ENCODE data around the gene GALNTL6. TPM values are rescaled to one million over a fixed set of nuclear protein-coding genes. Genes with fewer than 3 reads are reported as not detected.
"Not testable (repeated sequence)": the region's sequence is repeated elsewhere in the genome, so short reads cannot be mapped to it uniquely, and the experiment has no call there.

Gene GALNTL6
- total RNA-seq, 4 donors from 2014 or later: 0.67 to 0.70 TPM; not detected in 2

DNA sequence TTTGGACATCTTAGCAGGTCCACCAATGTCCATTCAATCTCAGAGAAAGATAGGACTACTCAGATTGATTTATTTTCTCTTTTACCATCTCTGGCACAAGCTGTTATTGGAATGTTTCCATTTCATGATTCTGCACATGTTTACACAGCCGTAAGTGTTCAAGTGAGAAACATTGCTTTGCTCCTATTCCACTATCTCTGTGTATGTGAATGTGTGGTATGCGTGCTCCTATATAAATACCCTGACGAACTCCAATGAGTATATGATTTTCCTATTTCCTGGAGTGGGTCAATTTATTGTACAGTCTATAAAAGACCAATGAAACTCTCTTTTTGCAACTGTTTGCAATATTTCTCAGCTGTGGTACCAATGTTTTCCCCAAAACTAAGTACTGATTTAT is 1134.4 kb downstream of the GALNTL6 start:
- no peak overlapping the region for H3K27ac ChIP-seq
- no peaks in the 10 kb centered on the region for H3K4me1 ChIP-seq
- no peak for DNase-seq
- H3K4me3 ChIP-seq: no peak overlapping the region
- TF ChIP-seq, protein P1, sequence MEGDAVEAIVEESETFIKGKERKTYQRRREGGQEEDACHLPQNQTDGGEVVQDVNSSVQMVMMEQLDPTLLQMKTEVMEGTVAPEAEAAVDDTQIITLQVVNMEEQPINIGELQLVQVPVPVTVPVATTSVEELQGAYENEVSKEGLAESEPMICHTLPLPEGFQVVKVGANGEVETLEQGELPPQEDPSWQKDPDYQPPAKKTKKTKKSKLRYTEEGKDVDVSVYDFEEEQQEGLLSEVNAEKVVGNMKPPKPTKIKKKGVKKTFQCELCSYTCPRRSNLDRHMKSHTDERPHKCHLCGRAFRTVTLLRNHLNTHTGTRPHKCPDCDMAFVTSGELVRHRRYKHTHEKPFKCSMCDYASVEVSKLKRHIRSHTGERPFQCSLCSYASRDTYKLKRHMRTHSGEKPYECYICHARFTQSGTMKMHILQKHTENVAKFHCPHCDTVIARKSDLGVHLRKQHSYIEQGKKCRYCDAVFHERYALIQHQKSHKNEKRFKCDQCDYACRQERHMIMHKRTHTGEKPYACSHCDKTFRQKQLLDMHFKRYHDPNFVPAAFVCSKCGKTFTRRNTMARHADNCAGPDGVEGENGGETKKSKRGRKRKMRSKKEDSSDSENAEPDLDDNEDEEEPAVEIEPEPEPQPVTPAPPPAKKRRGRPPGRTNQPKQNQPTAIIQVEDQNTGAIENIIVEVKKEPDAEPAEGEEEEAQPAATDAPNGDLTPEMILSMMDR (IDR thresholded peaks at IDR 0.05): no peak
- TF ChIP-seq POLR2A (IDR thresholded peaks at IDR 0.05): no peak
- no peaks in the 10 kb centered on the region for H3K27me3 ChIP-seq
- H3K9me3 ChIP-seq: no peaks in the 10 kb centered on the region
- no peaks in the 10 kb centered on the region for H3K36me3 ChIP-seq

DNA sequence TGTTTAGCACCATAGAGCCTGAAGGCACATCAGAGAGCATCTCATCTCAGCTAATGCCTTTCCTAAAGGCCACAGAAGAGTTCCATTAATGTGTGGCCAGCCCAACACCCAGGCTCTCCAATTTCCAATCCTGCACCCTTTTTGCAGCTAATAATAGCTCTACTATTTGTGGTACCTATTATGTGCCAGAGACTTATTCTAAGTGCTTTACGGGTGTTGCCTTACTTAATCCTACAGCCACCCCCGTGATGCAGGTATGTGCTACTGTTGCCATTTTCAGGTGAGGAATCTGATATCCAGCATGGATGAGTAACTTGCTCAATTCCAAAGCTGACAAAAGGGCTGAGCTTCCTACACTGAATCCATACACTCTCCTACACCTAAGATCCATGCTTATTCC is 1137.8 kb downstream of the GALNTL6 start:
- Histone ChIP-seq H3K36me3 (no peaks in the 10 kb centered on the region), H3K9me3 (no peaks in the 10 kb centered on the region), H3K27ac (no peak overlapping the region), H3K4me1 (no peaks in the 10 kb centered on the region), H3K27me3 (no peaks in the 10 kb centered on the region), H3K4me3 (no peak overlapping the region)
- TF ChIP-seq, protein P1 (IDR thresholded peaks at IDR 0.05): no peak
- TF ChIP-seq POLR2A (IDR thresholded peaks at IDR 0.05): no peak
- DNase-seq: no peak

DNA sequence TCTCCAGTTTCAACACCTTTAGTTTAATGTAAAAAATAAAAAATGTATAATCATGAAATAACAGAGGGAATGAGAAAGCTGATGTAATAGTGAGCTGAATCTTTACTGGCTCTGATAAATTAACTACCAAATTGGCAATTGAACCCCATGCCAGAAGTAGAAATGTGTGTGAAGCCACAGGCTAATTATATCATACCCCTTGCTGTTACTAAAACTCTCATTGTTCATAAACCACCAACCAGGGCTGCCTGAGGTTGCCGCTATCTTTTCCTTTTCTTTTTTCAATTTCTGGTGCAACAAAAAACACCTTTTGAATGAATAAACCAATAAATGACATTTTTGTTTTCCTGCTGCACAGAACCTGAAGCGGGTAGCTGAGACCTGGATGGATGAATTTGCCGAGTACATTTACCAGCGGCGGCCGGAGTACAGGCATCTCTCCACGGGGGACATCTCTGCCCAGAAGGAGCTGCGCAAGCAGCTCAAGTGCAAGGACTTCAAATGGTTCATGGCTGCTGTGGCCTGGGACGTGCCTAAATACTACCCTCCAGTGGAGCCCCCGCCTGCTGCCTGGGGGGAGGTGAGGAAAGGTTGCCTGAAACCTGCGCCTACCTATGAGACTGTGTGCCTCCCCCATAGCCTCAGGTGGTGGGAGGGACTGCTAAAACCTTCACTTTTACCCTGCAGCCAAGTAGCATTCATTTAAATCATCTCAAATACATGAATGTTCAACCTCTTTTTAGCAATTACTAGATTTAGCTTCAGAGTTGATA is 1138.7 kb downstream of the GALNTL6 start:
- no peaks in the 10 kb centered on the region for H3K9me3 ChIP-seq
- TF ChIP-seq, protein P1 (IDR thresholded peaks at IDR 0.05): no peak
- no peak for TF ChIP-seq POLR2A (IDR thresholded peaks at IDR 0.05)

DNA sequence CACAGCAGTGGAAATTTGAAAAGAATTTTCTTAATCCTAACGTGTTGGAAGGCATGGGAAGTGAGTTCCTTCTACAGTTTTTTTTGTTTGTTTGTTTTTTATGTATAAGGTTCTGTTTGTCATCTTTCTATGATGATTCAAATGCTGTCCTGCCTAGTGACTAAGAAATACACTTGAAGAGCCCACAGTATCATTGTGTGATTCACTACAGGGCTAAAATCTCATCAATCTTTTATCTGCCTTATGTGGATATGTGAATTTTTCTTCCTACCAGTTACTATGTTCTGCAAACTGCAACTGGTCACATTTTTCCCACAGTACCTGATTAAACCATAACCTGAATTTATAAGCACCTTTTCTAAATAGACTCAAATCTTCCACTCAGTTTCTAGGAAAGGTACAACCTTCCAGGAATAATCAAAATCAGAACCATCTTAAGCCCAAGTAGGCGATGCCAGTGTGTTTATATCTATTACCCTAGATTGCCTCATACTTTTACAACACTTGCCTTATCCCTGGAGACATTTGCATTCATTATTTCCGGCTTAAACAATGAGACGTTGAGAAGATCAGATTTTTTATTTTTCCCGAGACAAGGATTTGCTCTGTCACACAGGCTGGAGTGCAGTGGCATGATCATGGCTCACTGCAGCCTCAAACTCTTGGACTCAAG is 1140.8 kb downstream of the GALNTL6 start:
- Histone ChIP-seq H3K27ac (no peak overlapping the region), H3K4me3 (no peak overlapping the region), H3K27me3 (no peaks in the 10 kb centered on the region), H3K4me1 (no peaks in the 10 kb centered on the region), H3K36me3 (no peaks in the 10 kb centered on the region), H3K9me3 (no peaks in the 10 kb centered on the region)
- TF ChIP-seq, protein P1 (IDR thresholded peaks at IDR 0.05): no peak
- TF ChIP-seq POLR2A (IDR thresholded peaks at IDR 0.05): no peak
- no peak for DNase-seq

More for the DNA sequence above, 1138.7 kb downstream of the GALNTL6 start:
- Histone ChIP-seq H3K4me1 (no peaks in the 10 kb centered on the region), H3K36me3 (no peaks in the 10 kb centered on the region), H3K4me3 (no peak overlapping the region), H3K27me3 (no peaks in the 10 kb centered on the region), H3K27ac (no peak overlapping the region)
- DNase-seq: no peak

DNA sequence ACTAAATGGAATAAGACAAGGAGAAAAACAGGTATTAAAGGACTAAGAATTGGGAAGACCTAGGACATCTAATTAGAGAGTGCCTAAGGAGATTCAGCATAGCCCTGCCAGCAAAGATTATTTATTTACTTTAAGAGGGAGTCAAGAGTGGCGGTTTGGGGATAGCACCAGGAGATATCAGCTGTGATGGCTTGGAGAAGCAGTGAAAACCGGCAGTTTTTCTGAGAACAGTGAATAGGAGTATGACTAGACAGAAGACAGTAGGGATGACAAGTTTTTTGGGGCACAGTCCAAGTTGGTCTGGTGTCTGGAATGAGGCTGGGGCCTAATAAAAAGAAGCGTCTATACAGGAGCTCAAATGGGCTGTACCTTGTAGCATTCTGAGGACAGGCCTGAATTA is 1143.1 kb downstream of the GALNTL6 start:
- DNase-seq, H3K4me1 ChIP-seq, H3K27me3 ChIP-seq, H3K4me3 ChIP-seq, H3K36me3 ChIP-seq, H3K9me3 ChIP-seq, H3K27ac ChIP-seq: not testable (repeated sequence)

DNA sequence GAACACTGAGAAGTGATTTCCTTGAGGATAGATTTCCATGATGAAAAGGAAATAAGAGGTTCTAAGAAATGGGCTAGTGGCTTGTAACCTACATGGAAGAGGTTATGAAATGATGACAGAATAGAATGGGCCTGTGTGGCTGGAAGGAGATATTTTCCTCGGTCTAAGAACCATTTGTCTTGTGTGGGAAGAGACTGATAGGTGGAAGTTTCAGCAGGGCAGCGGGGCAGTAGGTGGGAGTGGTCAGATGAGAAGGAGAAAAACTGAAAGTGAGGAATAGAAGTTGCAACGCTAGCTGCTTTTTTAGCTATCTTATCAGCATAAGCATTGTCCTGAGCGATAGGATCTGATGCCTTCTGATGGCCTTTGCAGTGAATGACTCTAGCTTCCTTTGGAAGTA is 1144.0 kb downstream of the GALNTL6 start:
- Histone ChIP-seq H3K4me3 (no peak overlapping the region), H3K4me1 (no peaks in the 10 kb centered on the region), H3K9me3 (no peaks in the 10 kb centered on the region), H3K27me3 (no peaks in the 10 kb centered on the region), H3K36me3 (no peaks in the 10 kb centered on the region), H3K27ac (no peak overlapping the region)
- no peak for DNase-seq
- no peak for TF ChIP-seq POLR2A (IDR thresholded peaks at IDR 0.05)
- TF ChIP-seq, protein P1 (IDR thresholded peaks at IDR 0.05): no peak

Data from Peyer's patch (tissue), 4 donors.